ENCODE results near the gene SUSD3.

Gene SUSD3

DNA sequence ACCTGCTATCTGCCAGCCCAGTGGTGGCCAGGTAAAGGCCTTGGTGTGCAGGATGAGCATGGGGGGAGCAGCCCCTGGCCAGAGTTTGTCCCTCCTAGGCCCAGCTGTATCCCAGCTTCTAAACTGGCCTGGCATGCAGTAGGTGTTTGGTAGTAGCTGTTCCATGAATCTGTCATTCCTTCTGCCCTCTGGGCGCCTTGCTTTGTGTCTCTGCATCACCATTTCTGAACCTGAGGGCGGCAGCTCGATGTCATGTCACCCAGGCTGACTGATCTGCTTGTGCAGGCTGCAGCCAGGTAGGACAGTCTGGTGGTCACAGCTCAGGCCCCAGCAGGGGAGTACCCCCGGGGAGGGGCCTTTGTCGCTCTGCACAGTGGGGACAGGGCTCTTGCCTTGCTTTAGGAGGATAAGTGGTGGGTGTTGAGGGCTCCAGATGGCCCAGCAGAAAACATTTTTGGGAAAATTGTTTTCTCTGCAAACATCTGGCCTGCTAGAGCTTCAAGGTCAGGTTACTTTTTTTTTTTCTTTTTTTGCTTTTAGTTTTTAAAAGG is 4.6 kb upstream of the SUSD3 start:
- no peak for DNase-seq

DNA sequence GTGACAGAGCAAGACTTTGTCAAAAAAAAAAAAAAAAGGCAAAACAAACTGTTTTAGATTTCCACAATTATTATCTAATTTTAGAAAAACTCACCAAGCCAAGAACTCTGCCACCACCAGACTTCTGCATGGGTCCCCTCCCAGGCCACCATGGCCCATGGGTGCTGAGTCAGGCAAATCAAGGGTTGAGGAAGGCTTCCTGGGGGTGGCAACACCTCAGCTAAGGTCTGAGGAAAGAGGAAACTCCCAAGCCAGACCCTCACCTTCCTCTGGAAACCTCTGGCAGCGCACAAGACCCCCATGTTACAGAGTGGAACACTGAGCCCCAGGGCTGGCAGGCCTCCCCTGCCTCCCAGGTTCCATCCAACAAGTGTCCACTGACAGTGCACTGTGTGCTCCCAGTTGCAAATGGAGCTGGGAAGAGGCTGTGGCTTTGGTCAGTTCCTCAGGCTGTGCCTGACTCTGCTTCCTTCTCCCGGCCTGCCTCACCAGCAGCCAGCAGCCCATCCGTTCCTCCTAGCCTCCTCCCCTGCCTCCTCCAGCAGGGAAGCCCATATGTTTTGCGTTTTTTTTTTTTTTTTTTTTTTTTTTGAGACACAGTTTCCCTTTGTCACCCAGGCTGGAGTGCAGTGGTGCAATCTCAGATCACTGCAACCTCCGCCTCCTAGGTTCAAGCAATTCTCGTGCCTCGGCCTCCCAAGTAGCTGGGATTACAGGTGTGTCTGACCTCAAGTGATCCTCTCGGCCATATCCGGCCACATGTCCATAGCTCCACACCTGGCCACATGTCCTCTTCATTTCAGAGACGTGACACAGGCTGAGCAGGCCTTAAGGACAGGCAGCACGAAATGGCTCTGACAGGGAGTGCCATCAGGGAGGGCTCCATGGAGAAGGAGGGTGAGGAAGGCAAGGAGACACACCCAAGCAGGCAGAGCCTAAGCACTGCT is 3.5 kb upstream of the SUSD3 start:
- peak; percentile 42 for DNase-seq

DNA sequence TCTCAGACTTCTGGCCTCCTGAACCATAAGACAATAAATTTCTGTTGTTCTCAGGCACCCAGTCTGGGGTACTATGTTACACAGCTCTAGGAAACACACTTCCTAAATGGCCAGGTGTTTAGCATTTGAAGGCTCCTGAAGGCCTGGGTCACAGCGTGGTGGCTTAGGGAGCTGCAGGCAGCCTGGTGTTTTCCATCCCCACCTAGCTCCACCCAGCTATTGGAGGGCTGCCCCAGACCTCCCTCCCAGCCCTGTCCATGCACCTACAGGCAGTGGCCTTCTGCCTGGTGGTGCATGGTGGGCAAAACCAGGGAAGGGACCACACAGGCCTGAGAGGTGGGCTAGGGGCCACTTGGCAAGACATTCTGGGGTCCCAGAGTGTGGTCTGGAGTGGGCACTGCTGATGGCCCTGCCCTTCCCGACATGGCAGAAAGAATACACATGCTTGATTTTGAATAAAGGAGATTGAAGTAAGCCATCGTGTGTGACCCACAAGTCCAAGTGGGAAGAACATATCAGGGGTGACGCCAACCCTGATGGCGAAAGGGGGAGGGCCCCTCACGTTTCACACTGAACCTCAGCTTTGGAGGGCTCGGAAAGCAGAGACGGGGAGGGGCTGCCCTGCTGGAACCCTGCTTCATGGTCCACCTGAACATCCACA is 1.3 kb upstream of the SUSD3 start:
- DNase-seq, result peak; percentile 67

DNA sequence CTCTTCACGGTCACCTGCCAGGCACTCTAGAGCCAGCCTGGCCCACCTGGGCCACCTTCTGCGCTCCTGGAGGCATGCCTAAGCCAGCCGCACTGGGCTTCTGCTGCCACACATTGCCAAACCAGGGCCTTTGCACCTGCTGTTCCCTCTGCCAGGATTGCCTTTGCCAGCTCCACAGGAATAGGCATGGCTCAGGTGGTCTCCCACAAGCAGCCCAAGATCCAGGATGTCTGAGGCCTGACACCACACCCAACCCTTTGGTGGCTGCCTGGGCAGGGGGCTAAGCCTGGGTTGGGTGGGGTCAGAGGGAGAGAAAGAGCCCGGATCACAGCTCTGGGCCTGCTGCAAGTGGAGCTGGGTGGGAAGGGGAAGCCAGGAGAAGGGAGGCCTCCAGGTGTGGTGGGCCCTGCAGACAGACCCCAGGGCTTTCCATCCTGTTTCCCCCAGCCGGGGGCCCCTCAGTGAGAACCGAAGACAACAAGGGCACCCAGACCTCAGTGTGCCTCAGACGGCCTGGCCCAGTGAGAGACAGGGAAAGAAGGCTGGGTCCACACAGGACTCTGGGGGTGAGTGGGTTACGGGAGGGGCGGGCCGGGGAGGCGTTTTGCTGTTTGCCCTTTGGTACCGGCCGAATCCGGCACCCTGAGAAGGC is 672 bp upstream of the SUSD3 start:
- DNase-seq, result no peak

DNA sequence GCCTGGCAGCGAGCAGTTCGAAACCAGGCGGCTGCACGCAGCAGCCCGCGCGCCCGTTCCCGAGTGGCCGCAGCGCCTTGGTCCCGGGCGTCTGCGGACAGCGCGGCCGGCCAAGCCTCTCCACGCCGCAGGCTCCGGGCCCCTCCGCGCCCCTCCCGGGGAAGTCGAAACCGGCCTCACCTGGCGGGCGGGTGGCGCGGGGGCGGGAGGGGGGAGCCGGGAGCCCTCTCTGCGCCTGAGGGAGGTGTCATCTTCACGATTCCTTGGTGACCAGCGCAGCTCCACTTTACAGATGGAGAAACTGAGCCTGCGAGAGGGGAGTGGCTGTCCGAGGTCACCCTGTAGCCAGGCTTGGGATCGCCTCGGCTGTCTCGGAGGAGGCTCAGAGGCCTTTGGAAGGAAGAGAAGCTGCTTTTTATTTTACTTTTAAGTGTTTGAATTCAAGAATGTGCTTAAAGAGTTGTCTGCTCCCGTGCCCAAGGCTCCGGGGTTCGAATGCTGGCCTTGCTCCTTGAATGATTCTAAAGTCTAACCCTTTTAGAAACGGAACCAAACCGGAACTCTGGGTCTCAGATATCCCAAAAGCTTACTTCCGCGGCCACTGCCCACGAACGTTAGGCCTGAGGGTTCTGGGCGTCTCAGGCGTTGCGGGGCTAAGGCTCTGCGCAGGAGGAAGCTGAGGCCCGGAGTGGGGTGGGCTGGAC is 662 bp downstream of the SUSD3 start:
- DNase-seq, result peak; percentile 26

DNA sequence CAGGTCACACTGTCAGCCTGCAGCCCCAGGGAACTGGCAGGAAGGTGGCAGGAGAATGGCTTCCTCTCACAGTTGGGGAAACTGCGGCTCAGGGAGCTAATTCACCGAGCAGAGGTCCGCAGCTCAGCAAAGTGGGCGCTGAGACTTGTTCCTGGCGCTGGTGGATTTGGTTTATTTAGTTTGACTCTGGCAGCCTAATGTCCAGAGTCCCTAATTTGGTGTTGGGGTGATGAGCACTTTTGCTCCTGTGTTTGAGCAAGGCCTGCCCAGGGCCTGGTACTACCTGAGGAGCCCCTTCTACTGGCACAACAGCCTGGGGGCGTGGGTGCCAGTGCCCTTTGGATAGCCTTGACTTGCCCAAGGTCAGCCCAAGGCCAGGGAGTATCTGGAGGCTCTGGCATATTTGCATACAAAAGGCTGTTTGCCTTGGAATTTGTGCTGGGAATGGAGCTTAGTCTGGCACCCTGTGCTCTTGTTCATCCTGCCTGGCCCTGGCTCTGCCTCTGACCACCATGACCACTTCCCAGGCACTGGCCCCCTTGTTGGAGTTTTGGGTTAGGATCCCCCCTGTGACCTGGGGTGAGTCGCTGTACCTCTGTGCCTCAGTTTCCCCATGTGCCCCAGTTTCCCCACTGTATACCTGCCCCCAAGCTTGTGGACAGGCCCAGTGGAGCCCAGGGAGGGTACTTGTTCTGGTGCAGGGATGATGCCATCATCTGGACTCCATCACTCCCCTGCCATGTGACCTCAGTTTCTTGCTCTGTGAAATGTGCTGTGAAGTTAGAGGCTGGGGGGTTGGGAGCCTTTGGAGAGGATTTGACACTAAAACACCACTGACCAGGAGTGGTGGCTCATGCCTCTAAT is 1.4 kb downstream of the SUSD3 start:
- DNase-seq, result peak; percentile 15

DNA sequence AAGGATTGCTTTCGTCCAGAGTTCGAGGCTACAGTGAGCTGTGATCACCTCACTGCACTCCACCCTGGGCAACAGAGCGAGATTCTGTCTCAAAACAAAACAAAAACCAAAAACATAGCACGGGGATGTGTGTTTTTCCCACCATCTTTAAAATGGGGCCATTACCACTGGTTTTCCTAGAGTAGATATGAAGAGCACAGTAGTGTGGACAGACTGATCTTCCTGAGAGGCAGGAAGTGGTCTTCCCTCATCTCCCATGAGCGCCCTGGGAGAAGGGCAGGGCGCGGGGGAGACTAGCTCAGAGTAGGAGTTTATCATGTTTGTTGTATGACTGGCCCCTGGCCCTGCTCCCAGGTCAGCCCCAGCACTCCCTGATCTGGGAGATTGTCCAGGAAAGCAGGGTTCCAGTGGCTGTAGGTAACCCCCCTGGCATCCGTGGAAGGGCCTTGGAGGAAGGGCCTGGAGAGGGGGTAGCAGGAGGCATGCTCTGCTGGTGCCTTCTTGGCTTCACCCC is 2.3 kb downstream of the SUSD3 start:
- DNase-seq, result no peak

DNA sequence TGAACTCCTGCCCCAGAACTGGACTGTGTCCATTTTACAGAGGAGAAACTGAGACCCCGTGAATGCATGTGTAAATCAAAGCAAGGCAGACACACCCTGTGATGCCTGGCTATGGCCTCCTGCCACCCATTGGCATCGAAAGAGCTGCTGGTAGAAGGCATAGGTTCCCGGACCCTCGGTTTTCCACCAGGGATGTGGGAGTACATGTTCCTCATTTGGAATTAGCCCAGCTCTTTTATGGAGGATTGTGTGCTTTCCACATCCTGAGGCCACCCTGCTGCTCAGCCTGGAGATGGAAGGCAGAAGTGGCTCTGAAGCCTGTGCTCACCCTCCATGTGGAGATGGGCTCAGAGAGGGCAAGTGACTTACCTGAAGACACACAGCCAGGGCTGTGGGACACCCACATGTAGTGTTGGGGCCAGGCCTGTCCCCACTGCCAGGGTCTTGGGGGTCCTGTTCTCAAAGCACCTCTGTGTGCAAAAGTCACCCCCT is 2.8 kb downstream of the SUSD3 start:
- DNase-seq, result no peak

DNA sequence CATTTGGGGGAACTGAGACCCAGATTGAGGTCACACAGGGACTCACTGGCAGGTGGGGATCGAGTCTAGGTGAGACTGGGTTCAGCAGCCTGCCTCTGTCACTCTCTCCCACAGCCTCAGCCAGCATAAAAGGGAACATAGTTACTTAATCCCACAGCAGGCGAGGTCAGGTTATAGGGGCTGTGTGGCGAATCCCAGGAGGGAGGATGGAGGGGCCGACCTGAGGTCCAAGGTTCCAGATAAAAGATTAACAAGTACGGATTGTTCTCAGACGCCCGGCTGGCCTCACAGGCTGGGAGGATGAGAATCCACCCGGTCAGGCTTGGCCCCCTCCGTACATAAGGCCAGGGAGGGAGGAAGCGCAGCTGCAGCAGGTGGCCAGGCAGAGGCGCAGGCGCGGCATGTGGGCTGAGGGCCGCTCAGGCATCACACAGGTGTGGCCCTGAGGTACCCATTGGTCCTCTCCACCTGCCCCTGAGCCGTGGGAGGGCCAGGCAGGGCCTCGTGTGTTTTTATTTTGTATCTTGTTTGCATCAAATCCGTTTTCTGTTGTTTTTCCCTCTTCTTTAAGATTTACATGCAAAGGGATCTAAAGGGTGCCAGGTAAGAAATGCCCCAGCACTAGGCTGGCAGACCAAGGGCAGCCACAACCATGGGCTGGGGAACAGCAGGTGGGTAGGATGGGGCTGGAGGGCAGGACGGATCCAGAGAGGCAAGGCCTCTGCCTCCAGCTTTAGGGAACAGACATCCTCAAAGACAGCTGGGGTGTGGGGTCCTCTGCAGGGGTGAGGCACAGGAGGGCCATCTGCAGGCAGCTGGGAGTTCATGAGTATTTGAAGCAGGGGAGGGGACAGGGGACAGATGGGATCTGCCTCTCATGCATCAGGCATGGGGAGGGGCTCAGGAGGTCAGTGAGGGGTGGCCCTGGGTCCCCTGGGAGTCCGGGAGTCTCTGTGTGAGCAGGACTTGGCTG is 3.6 kb downstream of the SUSD3 start:
- DNase-seq, result peak; percentile 90

DNA sequence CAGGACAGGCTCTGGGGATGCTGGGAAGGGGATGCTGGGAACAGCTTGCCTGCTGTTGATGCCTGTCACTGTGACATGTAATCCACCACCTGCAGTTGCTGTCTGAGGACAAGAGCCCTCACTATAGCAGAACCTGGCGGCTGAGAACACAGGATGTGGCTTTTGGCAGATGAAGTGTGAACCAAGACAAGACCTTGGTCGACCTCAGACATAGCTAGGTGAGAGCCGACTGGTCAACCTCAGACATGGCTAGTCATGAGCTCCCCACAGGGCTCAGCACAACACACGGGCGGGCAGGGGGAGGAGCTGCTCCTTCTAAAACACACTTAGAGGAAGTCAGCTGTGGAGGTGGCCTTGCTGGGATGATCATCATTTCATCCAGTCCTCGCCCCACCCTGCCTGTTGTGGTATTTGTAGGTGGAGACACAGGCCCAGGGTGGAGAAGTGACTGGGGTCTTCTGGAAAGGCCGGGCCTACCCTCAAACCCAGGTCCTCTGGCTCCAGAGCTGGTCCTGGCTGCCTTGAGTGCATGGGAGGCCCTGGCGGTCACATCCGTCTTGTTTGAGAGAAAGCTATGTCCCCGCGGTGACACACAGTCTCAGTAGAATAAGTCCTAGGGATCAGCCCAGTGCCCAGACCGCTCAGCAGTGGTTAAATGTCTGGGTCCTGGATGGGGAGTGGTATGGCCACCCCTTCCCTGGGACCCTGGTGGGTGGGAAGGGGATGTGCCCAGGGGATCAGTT is 6.1 kb downstream of the SUSD3 start:
- peak; percentile 93 for DNase-seq

DNA sequence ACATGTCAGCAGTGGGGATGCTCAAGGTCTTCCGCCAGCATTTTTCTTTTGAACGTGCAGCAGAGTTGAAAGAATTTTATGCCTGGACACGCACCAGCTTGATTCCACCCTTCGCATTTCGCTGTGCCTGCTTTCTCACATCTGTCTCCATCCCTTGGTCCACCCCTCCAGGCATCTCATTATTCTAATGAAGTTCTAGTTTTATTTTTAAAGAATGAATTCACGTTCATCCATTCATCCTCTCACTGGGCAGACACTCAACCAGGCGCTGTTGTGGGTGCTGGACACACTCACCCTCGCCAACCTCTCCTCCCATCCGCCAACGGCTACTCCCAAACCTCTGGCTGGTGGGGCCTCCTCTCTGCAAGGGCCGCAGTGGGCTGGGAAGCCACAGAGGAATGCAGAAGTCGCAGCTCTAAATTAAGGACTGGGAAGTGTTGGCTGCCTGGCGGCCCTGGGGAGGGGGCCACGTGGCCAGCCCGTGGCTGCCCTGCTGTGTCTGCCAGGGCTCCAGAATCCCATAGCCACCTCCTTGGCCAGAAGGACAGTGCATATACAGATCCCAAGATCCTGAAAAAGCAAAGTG is 6.7 kb downstream of the SUSD3 start:
- no peak for DNase-seq

DNA sequence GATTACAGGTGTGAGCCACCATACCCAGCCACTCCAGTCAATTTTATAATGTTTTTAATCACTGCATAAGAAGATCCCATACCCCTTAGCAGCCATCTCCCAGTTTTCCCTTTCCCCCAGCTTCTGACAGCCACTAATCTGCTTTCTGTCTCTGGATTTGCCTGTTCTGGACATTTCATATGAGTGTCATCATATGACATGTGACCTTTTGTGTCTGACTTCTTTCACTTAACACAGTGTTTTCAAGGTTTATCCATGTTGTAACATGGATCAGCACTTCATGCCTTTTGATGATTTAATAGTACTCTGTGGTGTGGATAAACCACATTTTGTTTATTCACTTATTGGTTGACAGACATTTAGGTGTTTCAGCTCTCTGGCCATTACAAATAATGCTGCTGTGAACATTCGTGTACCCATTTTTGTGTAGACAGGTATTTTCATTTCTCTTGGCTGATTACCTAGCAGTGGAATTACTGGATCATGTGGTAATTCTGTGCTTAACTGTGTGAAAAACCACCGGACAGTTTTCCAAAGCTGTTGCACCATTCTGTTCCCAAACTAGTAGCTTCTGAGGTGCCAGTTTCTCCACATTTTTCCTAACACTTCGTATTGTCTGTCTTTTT is 8.6 kb downstream of the SUSD3 start:
- no peak for DNase-seq

DNA sequence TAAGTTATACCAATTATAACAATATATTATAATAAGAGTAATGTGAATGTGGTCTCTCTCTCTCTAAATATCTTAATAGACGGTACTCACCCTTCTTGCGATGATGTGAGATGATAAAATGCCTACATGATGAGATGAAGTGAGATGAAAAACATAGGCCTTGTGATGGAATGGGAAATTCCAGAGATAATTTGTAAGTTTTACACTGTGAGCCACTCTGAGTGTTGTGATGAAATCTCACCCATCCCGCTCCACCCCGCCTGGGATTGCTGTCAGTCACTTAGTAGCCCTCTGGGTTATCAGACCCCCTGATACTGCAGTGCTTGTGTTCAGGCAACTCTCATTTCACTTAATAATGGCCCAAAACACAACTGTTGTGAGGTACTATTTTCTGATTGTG is 10.5 kb downstream of the SUSD3 start:
- no peak for DNase-seq

DNA sequence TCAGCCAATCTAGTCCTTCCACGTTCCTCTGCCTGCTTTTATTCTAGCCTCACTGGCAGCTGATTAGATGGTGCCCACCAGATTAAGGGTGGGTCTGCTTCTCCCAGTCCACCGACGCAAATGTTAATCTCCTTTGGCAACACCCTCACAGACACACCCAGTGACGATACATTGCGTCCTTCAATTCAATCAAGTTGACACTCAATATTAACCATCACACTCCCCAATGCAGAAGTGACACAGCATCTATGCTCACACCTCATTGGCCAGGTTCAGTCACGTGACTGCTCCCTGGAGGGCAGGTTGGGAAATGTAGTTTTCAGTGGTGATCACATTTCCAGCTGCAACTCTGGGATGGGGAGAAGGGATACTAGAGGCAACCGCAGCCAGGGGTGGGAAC is 13.0 kb downstream of the SUSD3 start:
- DNase-seq, result peak; percentile 45

DNA sequence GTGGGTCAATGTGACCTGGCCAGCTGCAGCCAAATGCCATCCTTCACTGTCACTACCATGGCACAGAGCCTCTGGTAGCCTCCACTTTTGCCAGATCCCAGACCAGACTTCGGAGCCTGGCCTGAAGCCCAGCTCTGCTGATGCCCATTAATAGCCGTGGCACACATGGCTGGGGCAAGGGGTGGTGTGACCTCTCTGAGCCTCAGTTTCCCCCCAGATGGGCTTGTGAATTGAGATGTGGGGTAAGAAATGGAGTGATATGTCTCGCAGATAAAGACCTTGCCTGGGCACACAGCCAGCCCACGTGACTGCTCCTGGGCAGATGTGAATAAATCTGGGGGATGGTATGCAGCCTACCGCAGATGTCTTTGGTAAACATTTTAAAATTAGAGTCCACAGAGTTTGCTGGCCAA is 13.9 kb downstream of the SUSD3 start:
- DNase-seq, result peak; percentile 89

DNA sequence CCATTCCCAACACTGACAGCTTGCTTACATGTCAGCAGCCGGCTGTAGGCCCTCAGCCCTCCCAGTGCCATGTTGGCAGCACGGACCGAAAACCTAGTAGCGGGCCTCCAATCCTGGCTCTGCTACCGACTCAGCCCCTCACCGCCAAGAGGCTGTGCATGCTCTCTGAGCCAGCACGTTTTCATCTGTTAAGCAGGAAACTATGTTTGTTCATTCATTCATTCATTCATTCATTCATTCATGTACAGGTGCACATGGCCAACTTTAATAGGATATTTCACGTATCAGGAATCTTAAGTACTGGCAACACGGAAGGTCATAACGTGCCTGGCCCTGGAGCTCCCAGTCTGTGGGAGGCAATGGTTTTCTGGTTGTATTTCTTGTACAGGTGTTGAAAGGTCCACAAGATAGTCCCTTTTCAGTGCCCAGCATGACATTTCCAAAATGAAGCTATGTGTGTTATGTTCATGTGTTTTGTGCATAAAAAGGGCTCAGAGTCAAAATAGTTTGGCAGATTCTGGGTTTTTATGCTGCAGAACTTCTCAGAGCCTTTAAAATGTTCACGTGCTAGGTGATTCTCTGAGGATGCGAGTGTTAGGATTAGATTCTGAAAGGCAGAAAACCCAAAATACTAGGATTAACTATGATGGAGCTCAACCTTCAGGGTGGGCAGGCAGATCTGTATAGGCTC is 17.7 kb downstream of the SUSD3 start:
- no peak for DNase-seq

DNA sequence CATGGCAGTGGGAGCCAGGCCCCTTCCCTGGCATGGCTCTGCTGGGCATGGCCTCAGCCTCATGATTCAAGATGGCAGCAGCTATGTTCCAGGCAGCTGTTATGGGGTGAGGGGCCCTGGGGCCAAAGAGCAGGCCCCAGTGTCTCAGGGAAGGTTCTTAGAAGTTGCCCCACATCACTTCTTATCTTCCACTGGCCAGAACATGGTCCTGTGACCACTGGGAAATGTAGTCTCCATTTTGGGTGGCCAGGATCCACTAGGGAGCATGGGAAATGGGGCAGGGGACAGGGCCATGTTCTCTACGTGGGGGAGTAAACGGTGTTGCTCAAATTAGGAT is 18.3 kb downstream of the SUSD3 start:
- DNase-seq, result no peak

DNA sequence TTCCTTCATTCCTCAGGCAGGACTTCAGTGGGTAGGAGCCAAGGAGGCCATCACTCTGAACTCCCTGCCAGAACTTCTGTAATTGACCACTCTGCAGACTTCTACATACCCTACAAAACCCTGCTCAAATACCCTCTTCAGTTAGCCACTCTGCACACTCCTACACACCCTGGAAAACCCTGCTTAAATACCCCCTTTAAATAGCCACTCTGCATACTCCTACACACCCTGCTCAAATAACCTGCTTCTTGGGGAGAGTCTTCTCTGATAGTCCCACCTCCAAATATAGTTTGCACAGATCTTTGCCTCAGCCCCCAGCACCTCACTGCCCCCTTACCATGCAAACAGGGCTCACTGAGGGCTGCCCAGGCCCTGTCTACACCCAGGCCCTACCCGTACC is 18.9 kb downstream of the SUSD3 start:
- no peak for DNase-seq
